ENCODE data around the gene CAVIN2.

CAVIN2 gene

DNA sequence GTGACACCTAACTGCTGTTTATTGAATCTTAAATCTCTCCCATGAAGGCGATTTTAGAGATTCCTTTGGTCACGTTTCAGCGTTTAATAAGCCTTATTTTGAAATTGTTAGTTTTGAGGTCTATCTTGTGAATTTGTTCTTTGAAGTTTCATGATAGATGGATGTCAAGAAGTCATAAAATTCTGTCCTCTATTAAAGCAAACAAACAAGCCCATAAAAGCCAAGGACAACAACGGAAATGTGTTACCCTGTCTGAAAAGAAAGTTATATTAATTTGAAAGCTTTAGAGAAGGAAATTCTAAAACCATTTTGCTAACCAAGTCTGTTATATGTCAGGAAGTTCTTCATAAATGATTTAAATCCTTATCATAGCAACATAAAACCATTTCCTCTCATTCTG, 7.0 kb upstream of the CAVIN2 start:
- H3K4me3 ChIP-seq (ENCODE audit: low read depth, low read length), result no peak overlapping the region
- no peaks in the 10 kb centered on the region for H3K9me3 ChIP-seq (ENCODE audit: control insufficient read depth, insufficient read depth, low read length)
- H3K27ac ChIP-seq (ENCODE audit: low read depth, low read length), result no peak overlapping the region
- H3K27me3 ChIP-seq (ENCODE audit: control insufficient read depth, insufficient read depth, low read length), result no peaks in the 10 kb centered on the region
- H3K36me3 ChIP-seq (ENCODE audit: control insufficient read depth, insufficient read depth, low read length), result no peaks in the 10 kb centered on the region
- no peak overlapping the region for H3K9ac ChIP-seq (ENCODE audit: low read depth, low read length)
- peaks cover 21% of the 10 kb centered on the region for H3K4me1 ChIP-seq (ENCODE audit: control insufficient read depth, insufficient read depth, low read length)

GRCh38 chr2:191851158-191851557, 4.3 kb upstream of the CAVIN2 start:
- peaks cover 35% of the 10 kb centered on the region for H3K4me1 ChIP-seq (ENCODE audit: control insufficient read depth, insufficient read depth, low read length)
- H3K27me3 ChIP-seq (ENCODE audit: control insufficient read depth, insufficient read depth, low read length), result no peaks in the 10 kb centered on the region
- no peaks in the 10 kb centered on the region for H3K9me3 ChIP-seq (ENCODE audit: control insufficient read depth, insufficient read depth, low read length)
- no peaks in the 10 kb centered on the region for H3K36me3 ChIP-seq (ENCODE audit: control insufficient read depth, insufficient read depth, low read length)
- no peak overlapping the region for H3K27ac ChIP-seq (ENCODE audit: low read depth, low read length)
- no peak overlapping the region for H3K4me3 ChIP-seq (ENCODE audit: low read depth, low read length)
- H3K9ac ChIP-seq (ENCODE audit: low read depth, low read length), result no peak overlapping the region

GRCh38 chr2:191848771-191849767, 2.2 kb upstream of the CAVIN2 start:
- Histone ChIP-seq H3K4me3 (ENCODE audit: low read depth, low read length) (no peak overlapping the region), H3K9me3 (ENCODE audit: control insufficient read depth, insufficient read depth, low read length) (no peaks in the 10 kb centered on the region), H3K27ac (ENCODE audit: low read depth, low read length) (no peak overlapping the region), H3K4me1 (ENCODE audit: control insufficient read depth, insufficient read depth, low read length) (peaks cover 35% of the 10 kb centered on the region), H3K36me3 (ENCODE audit: control insufficient read depth, insufficient read depth, low read length) (no peaks in the 10 kb centered on the region), H3K9ac (ENCODE audit: low read depth, low read length) (no peak overlapping the region), H3K27me3 (ENCODE audit: control insufficient read depth, insufficient read depth, low read length) (no peaks in the 10 kb centered on the region)

DNA sequence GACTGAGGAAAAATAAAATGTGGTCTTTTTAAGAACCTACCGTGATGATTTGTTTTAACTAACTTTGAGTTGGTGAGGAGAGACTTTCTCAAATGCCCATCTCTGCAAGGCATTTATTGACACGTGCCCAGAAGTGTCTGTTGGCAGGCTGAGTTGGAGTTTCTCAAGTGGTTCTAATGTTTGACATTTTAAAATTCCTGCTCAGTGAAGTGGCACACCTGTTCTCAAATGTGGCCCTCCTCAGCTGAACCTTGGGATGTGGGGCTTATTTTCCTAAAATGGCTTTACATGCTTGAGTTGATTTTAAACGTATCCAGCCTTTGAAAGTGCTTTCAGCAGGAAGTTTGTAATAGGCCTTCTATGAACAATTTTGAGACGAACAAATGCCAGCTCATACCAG, 876 bp upstream of the CAVIN2 start:
- Histone ChIP-seq H3K9me3 (ENCODE audit: control insufficient read depth, insufficient read depth, low read length) (no peaks in the 10 kb centered on the region), H3K4me3 (ENCODE audit: low read depth, low read length) (no peak overlapping the region), H3K36me3 (ENCODE audit: control insufficient read depth, insufficient read depth, low read length) (no peaks in the 10 kb centered on the region), H3K27ac (ENCODE audit: low read depth, low read length) (no peak overlapping the region), H3K27me3 (ENCODE audit: control insufficient read depth, insufficient read depth, low read length) (no peaks in the 10 kb centered on the region), H3K4me1 (ENCODE audit: control insufficient read depth, insufficient read depth, low read length) (peaks cover 35% of the 10 kb centered on the region), H3K9ac (ENCODE audit: low read depth, low read length) (no peak overlapping the region)

GRCh38 chr2:191845876-191846514, 893 bp downstream of the CAVIN2 start:
- Histone ChIP-seq H3K27me3 (ENCODE audit: control insufficient read depth, insufficient read depth, low read length) (no peaks in the 10 kb centered on the region), H3K27ac (ENCODE audit: low read depth, low read length) (no peak overlapping the region), H3K36me3 (ENCODE audit: control insufficient read depth, insufficient read depth, low read length) (no peaks in the 10 kb centered on the region), H3K4me1 (ENCODE audit: control insufficient read depth, insufficient read depth, low read length) (peaks cover 35% of the 10 kb centered on the region), H3K4me3 (ENCODE audit: low read depth, low read length) (no peak overlapping the region), H3K9me3 (ENCODE audit: control insufficient read depth, insufficient read depth, low read length) (no peaks in the 10 kb centered on the region), H3K9ac (ENCODE audit: low read depth, low read length) (no peak overlapping the region)

DNA sequence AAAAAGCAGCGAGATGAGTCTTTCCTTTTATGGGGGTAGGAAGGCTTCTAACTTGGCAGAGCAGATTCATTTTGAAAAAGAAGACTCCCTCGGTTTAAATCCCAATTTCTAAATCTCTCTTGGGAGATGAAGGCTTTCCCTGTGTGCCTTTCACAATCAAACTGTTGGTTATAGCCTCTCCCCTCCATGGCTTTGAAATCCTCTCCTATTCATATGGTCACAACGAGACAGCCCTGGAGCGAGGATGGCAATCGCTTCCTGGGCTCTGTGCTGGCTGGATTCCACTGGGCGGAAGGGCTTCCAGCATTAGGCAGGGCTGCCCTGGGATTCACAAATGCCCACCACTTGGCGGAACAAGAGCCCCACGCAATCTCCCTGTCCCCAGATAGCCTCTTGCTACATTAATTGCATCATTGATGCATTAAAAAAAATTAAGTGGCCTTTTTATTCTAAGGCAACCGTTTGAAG, 1.6 kb downstream of the CAVIN2 start:
- H3K9me3 ChIP-seq (ENCODE audit: control insufficient read depth, insufficient read depth, low read length), result no peaks in the 10 kb centered on the region
- peaks cover 35% of the 10 kb centered on the region for H3K4me1 ChIP-seq (ENCODE audit: control insufficient read depth, insufficient read depth, low read length)
- H3K9ac ChIP-seq (ENCODE audit: low read depth, low read length), result no peak overlapping the region
- H3K27me3 ChIP-seq (ENCODE audit: control insufficient read depth, insufficient read depth, low read length), result no peaks in the 10 kb centered on the region
- no peaks in the 10 kb centered on the region for H3K36me3 ChIP-seq (ENCODE audit: control insufficient read depth, insufficient read depth, low read length)
- no peak overlapping the region for H3K4me3 ChIP-seq (ENCODE audit: low read depth, low read length)
- peak overlapping the region; percentile 51 for H3K27ac ChIP-seq (ENCODE audit: low read depth, low read length)

- H3K9me3 ChIP-seq (ENCODE audit: control insufficient read depth, insufficient read depth, low read length), result no peaks in the 10 kb centered on the region
- no peak overlapping the region for H3K9ac ChIP-seq (ENCODE audit: low read depth, low read length)
- H3K27ac ChIP-seq (ENCODE audit: low read depth, low read length), result peak overlapping the region; percentile 51
- peaks cover 35% of the 10 kb centered on the region for H3K4me1 ChIP-seq (ENCODE audit: control insufficient read depth, insufficient read depth, low read length)
- H3K27me3 ChIP-seq (ENCODE audit: control insufficient read depth, insufficient read depth, low read length), result no peaks in the 10 kb centered on the region
- H3K4me3 ChIP-seq (ENCODE audit: low read depth, low read length), result no peak overlapping the region
- H3K36me3 ChIP-seq (ENCODE audit: control insufficient read depth, insufficient read depth, low read length), result no peaks in the 10 kb centered on the region
Measured at GRCh38 chr2:191844706-191845105, 2.2 kb downstream of the CAVIN2 start.

DNA sequence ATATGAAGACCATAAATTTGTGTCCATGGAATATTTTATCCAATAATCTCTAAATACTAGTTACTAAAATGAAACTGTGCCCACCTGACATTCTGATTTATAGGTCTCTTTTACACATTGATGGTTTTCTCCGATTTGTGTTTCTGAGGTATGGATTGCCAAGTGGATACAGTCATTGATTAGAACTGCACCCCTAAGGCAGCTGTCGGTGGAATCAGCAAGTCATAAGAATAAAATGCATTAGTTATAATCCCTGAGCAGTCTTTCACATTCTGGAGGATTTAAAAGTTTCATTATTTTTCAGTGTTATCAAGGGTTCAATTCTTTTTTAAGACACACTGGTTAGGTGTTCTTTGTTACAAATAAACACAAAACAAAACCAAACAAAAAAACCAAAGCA, 6.0 kb downstream of the CAVIN2 start:
- Histone ChIP-seq H3K27me3 (ENCODE audit: control insufficient read depth, insufficient read depth, low read length) (no peaks in the 10 kb centered on the region), H3K9ac (ENCODE audit: low read depth, low read length) (no peak overlapping the region), H3K36me3 (ENCODE audit: control insufficient read depth, insufficient read depth, low read length) (no peaks in the 10 kb centered on the region), H3K9me3 (ENCODE audit: control insufficient read depth, insufficient read depth, low read length) (no peaks in the 10 kb centered on the region), H3K4me1 (ENCODE audit: control insufficient read depth, insufficient read depth, low read length) (peaks cover 15% of the 10 kb centered on the region), H3K4me3 (ENCODE audit: low read depth, low read length) (no peak overlapping the region), H3K27ac (ENCODE audit: low read depth, low read length) (no peak overlapping the region)

GRCh38 chr2:191839918-191840804, 6.7 kb downstream of the CAVIN2 start:
- Histone ChIP-seq H3K36me3 (ENCODE audit: control insufficient read depth, insufficient read depth, low read length) (no peaks in the 10 kb centered on the region), H3K27ac (ENCODE audit: low read depth, low read length) (no peak overlapping the region), H3K4me1 (ENCODE audit: control insufficient read depth, insufficient read depth, low read length) (peaks cover 9% of the 10 kb centered on the region), H3K9ac (ENCODE audit: low read depth, low read length) (no peak overlapping the region), H3K4me3 (ENCODE audit: low read depth, low read length) (no peak overlapping the region), H3K27me3 (ENCODE audit: control insufficient read depth, insufficient read depth, low read length) (no peaks in the 10 kb centered on the region), H3K9me3 (ENCODE audit: control insufficient read depth, insufficient read depth, low read length) (no peaks in the 10 kb centered on the region)

GRCh38 chr2:191838526-191838925, 8.4 kb downstream of the CAVIN2 start:
- Histone ChIP-seq H3K4me1 (ENCODE audit: control insufficient read depth, insufficient read depth, low read length) (no peaks in the 10 kb centered on the region), H3K4me3 (ENCODE audit: low read depth, low read length) (no peak overlapping the region), H3K27ac (ENCODE audit: low read depth, low read length) (no peak overlapping the region), H3K9ac (ENCODE audit: low read depth, low read length) (no peak overlapping the region), H3K36me3 (ENCODE audit: control insufficient read depth, insufficient read depth, low read length) (no peaks in the 10 kb centered on the region), H3K9me3 (ENCODE audit: control insufficient read depth, insufficient read depth, low read length) (no peaks in the 10 kb centered on the region), H3K27me3 (ENCODE audit: control insufficient read depth, insufficient read depth, low read length) (no peaks in the 10 kb centered on the region)

All from HUES48 (cell line).